ENCODE measurements around the gene SHC4.
"Not testable (repeated sequence)": the region's sequence is repeated elsewhere in the genome, so short reads cannot be mapped to it uniquely, and the experiment has no call there.

Gene SHC4

DNA sequence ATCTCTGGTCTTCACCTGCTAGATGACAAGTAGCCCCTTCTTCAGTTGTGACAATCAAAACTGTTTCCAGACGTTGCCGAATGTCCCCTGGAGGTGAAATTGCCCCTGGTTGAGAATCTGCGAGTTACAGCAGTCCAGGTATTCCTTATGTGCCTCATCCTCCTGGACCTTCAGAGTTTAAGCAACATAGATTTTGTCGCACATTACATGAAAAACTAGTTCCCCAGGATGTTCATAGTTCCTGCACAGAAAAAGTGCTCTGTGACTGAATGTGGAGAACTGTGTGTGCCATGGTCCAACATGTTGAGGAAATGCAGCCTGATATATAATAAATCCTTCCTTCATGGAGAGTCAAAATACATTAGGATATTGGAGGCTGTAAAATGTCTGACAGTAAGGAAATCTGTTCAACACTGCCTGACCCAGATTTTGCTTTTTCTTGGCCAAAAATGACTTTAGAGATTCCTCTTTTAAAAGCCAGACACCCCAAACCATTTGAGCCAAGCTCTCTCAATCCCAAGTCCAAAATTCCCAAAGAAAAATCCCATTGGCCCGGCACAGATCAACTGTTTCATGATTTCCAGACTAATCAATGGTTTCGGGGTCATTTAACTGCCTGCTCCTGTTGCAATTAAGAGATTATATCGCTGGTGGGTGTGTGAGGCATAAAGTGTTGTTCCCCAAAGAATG lies 20.4 kb upstream of the SHC4 start:
- H3K4me1 ChIP-seq (ENCODE audit: control insufficient read depth, insufficient read depth, low read length), result peaks cover 35% of the 10 kb centered on the region
- no peaks in the 10 kb centered on the region for H3K9me3 ChIP-seq (ENCODE audit: control insufficient read depth, low read length)
- H3K27me3 ChIP-seq (replicated peaks; ENCODE audit: control insufficient read depth, insufficient read depth, low read length), result no peaks in the 10 kb centered on the region
- peaks cover 6% of the 10 kb centered on the region for H3K36me3 ChIP-seq (ENCODE audit: control insufficient read depth, insufficient read depth, low read length, severe bottlenecking)
- DNase-seq (ENCODE audit: low read depth), result no peak
- H3K9ac ChIP-seq (ENCODE audit: low read length), result no peak overlapping the region
- no peak overlapping the region for H3K4me3 ChIP-seq (ENCODE audit: low read length)

DNA sequence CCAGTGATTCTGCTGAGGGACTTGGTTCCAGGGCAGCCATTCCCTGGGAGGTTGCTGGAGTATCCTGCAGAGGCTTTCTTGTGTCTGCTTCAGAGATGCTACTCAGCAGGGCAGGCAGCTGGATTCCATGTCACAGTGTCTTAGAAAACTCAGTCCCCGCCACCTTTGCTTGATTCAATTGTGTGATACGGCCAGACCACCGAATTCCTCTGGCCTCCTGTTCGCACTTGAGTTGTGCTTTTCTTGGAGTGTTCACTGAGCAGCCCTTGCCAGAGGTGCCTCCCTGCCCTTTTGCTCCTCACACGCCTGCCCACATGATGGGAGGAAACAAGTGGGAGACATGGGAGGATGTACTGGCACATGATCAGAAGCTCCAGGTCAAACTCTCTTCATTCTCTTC lies 19.6 kb upstream of the SHC4 start:
- no peaks in the 10 kb centered on the region for H3K9me3 ChIP-seq (ENCODE audit: control insufficient read depth, low read length)
- peaks cover 5% of the 10 kb centered on the region for H3K36me3 ChIP-seq (ENCODE audit: control insufficient read depth, insufficient read depth, low read length, severe bottlenecking)
- DNase-seq (ENCODE audit: low read depth), result no peak
- H3K27me3 ChIP-seq (replicated peaks; ENCODE audit: control insufficient read depth, insufficient read depth, low read length), result no peaks in the 10 kb centered on the region
- peaks cover 34% of the 10 kb centered on the region for H3K4me1 ChIP-seq (ENCODE audit: control insufficient read depth, insufficient read depth, low read length)
- H3K9ac ChIP-seq (ENCODE audit: low read length), result no peak overlapping the region
- H3K4me3 ChIP-seq (ENCODE audit: low read length), result no peak overlapping the region

DNA sequence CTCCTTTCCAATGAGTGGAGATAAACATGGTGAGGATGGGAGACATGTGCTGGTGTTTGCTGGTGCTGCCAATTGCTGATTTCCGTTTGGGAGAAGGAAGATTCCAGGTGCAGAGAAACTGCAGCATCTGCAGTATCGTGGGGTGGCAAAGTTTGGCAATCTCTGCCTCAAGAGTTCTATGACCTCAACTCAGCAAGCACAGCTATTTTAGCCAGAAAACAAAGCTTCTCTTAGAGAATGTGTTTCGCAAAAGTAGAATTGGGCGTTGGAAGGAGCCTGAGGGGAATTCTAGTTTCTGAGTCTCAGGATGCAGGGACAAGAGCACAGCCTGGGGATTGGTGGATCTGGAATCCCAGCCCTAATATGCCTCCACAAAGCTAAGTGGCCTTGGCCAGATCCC lies 18.2 kb upstream of the SHC4 start:
- Histone ChIP-seq H3K9ac (ENCODE audit: low read length) (no peak overlapping the region), H3K9me3 (ENCODE audit: control insufficient read depth, low read length) (no peaks in the 10 kb centered on the region), H3K36me3 (ENCODE audit: control insufficient read depth, insufficient read depth, low read length, severe bottlenecking) (no peaks in the 10 kb centered on the region), H3K27me3 (replicated peaks; ENCODE audit: control insufficient read depth, insufficient read depth, low read length) (no peaks in the 10 kb centered on the region), H3K4me3 (ENCODE audit: low read length) (no peak overlapping the region), H3K4me1 (ENCODE audit: control insufficient read depth, insufficient read depth, low read length) (peaks cover 34% of the 10 kb centered on the region)
- DNase-seq (ENCODE audit: low read depth), result peak; percentile 22

DNA sequence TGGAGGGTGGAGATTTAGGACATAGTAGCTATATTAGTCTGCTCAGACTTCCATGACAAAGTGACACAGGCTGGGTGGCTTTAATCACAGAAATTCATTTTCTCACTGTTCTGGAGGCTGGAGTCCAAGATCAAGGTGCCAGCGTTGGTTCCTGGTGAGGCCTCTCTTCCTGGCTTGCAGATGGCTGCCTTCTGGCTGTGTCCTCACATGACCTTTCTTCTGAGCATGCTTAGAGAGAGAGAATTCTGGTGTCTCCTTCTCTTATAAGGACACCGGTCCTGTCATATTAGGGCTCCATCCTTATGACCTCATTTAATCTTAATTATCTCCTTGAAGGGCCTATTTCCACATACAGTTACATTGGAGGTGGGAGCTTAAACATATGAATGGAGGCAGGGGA lies 14.9 kb upstream of the SHC4 start:
- H3K36me3 ChIP-seq (ENCODE audit: control insufficient read depth, insufficient read depth, low read length, severe bottlenecking), result no peaks in the 10 kb centered on the region
- H3K4me3 ChIP-seq (ENCODE audit: low read length), result no peak overlapping the region
- no peaks in the 10 kb centered on the region for H3K27me3 ChIP-seq (replicated peaks; ENCODE audit: control insufficient read depth, insufficient read depth, low read length)
- H3K4me1 ChIP-seq (ENCODE audit: control insufficient read depth, insufficient read depth, low read length), result peaks cover 25% of the 10 kb centered on the region
- no peak for DNase-seq (ENCODE audit: low read depth)
- H3K9ac ChIP-seq (ENCODE audit: low read length), result no peak overlapping the region
- H3K9me3 ChIP-seq (ENCODE audit: control insufficient read depth, low read length), result no peaks in the 10 kb centered on the region

DNA sequence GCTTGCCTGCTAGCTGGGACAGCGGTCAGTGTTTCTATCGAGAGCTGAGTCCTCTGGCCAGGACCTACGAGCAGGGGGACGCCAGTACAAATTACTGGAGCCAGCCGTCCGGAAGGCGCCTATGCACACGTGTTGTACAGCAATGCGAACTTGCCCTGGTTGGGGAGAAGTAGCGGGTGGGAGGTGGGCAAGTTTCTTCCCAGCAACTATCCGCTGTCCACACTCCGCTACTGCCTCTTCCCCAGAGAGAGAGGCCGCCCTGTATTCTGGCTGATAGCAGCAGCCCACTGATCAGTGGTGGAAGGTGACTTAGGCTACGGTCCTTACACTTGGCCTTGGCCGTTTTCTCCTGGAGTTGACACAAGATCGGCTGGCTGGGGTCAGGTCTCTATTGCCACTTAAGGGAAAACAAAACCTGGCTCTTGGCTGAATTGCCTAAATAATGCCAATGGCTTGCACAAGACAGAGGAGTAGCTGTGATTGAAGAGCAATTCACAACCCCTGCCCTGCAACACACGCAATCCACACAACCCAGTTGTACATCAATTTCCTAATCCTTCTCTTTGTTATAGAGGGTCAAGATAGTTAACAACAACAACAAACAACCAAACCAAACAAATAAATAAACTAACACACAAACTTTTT lies 12.8 kb upstream of the SHC4 start:
- Histone ChIP-seq H3K27me3 (replicated peaks; ENCODE audit: control insufficient read depth, insufficient read depth, low read length) (peaks cover 6% of the 10 kb centered on the region), H3K9me3 (ENCODE audit: control insufficient read depth, low read length) (no peaks in the 10 kb centered on the region), H3K4me1 (ENCODE audit: control insufficient read depth, insufficient read depth, low read length) (peaks cover 14% of the 10 kb centered on the region), H3K9ac (ENCODE audit: low read length) (peak overlapping the region; percentile 90), H3K4me3 (ENCODE audit: low read length) (peak overlapping the region; percentile 79), H3K36me3 (ENCODE audit: control insufficient read depth, insufficient read depth, low read length, severe bottlenecking) (no peaks in the 10 kb centered on the region)
- DNase-seq (ENCODE audit: low read depth), result no peak

DNA sequence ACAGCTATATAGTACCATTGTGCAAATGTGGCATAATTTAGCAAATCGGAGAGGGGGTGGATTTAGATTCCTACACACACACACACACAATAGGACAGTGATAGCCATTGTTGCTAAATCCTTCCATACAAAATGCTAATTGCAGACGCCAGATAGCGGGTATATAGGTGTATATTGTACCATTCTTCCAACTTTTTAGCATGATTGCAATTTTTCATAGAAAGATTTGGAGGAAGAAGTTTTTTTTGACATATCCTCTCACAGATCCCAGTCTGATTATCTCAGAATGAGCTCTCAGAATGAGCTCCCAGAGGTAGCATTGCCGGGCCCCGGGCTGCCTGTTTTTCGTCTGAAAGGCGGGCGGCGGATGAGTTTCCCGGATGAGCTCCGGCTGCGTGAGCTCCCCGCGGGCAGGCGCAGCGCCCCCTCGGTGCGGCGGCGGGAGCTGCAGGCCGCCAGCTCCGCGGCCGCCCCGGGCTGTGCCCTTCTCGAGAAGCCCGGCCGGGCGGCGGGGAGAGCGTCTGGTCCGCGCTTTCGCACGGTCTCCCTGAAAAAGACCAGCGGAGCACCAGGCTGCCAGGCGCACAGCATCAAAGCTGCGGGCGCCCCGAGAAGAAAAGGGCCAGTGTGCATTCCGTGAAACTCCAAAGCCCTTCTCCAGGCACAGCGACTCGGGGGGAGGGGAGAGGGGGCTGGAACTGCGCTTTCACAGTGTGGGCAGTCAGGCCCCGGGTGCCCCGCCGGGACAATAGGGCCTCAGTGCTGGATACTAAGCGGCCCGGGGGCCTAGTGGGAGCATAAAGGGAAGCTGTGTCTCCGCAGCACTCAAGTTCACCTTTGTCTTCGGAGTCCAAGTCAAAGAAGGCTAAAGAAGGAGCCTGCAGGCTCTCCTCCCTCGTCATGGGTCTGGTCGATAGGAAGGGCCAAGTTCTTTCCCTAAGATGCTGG lies 12.0 kb upstream of the SHC4 start:
- H3K9ac ChIP-seq (ENCODE audit: low read length), result peak overlapping the region; percentile 90
- peak overlapping the region; percentile 79 for H3K4me3 ChIP-seq (ENCODE audit: low read length)
- no peaks in the 10 kb centered on the region for H3K9me3 ChIP-seq (ENCODE audit: control insufficient read depth, low read length)
- H3K4me1 ChIP-seq (ENCODE audit: control insufficient read depth, insufficient read depth, low read length), result peaks cover 13% of the 10 kb centered on the region
- H3K36me3 ChIP-seq (ENCODE audit: control insufficient read depth, insufficient read depth, low read length, severe bottlenecking), result no peaks in the 10 kb centered on the region
- H3K27me3 ChIP-seq (replicated peaks; ENCODE audit: control insufficient read depth, insufficient read depth, low read length), result peaks cover 6% of the 10 kb centered on the region
- peak; percentile 94 for DNase-seq (ENCODE audit: low read depth)

DNA sequence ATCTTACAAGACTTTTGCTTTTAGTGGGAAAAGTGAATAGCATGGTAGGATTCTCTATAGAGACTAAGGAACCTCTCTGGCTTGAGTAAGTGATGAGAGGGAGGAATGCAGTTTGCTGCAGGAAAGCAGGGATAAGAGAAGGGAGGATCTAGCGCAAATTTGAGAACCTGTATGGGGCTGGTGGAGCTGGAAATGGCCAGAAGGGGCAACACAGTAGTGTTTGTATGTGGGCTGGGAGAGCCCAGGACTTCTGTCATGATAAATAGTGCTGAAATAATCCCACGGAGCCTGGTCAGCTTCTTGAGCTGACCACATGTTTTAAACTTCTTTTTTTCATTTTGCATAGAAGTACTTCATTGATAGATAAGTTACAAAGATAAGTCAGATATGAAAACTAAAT lies 11.2 kb upstream of the SHC4 start:
- H3K36me3 ChIP-seq (ENCODE audit: control insufficient read depth, insufficient read depth, low read length, severe bottlenecking), result no peaks in the 10 kb centered on the region
- peaks cover 13% of the 10 kb centered on the region for H3K4me1 ChIP-seq (ENCODE audit: control insufficient read depth, insufficient read depth, low read length)
- DNase-seq (ENCODE audit: low read depth), result no peak
- peak overlapping the region; percentile 79 for H3K4me3 ChIP-seq (ENCODE audit: low read length)
- H3K9ac ChIP-seq (ENCODE audit: low read length), result peak overlapping the region; percentile 90
- peaks cover 6% of the 10 kb centered on the region for H3K27me3 ChIP-seq (replicated peaks; ENCODE audit: control insufficient read depth, insufficient read depth, low read length)
- peaks cover 3% of the 10 kb centered on the region for H3K9me3 ChIP-seq (ENCODE audit: control insufficient read depth, low read length)

DNA sequence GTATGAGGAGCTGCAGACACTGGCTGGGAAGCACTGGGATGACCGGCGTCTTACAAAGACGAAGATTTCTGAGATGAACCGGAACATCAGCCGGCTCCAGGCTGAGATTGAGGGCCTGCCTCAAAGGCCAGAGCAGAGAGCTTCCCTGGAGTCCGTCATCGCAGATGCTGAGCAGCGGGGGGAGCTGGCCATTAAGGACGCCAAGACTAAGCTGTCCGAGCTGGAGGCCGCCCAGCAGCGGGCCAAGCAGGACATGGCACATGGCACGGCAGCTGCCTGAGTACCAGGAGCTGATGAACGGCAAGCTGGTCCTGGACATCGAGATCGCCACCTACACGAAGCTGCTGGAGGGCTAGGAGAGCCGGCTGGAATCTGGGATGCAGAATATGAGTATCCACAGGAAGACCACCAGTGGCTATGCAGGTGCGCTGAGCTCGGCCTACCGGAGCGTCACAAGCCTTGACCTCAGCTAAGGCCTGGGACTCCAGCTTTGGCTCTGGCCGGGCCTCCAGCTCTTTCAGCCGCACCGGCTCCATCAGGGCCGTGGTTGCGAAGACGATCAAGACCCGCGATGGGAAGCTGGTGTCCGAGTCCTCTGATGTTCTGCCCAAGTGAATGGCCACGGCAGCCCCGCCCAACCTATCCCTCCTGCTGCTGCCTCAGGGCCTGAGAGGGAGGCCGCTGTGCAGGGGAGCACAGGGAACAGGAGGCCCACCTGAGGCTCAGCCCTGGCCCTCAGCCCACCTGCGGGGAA lies 9.2 kb upstream of the SHC4 start:
- Histone ChIP-seq H3K9ac (ENCODE audit: low read length) (no peak overlapping the region), H3K4me1 (ENCODE audit: control insufficient read depth, insufficient read depth, low read length) (peaks cover 13% of the 10 kb centered on the region), H3K4me3 (ENCODE audit: low read length) (no peak overlapping the region), H3K36me3 (ENCODE audit: control insufficient read depth, insufficient read depth, low read length, severe bottlenecking) (no peaks in the 10 kb centered on the region), H3K9me3 (ENCODE audit: control insufficient read depth, low read length) (peaks cover 3% of the 10 kb centered on the region), H3K27me3 (replicated peaks; ENCODE audit: control insufficient read depth, insufficient read depth, low read length) (peaks cover 6% of the 10 kb centered on the region)
- no peak for DNase-seq (ENCODE audit: low read depth)

DNA sequence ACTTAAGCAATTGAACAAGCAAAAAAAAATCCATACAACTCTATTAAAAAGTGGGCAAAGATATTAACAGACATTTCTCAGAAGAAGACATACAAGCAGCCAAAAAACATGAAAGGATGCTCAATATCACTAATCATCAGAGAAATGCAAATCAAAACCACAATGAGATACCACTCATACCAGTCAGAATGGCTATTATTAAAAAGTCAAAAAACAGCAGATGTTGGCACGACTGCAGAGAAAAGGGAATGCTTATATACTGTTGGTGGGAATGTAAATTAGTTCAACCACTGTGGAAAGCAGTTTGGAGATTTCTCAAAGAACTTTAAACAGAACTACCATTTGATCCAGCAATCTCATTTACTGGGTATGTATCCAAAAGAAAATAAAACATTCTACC lies 7.2 kb upstream of the SHC4 start:
- H3K4me1 ChIP-seq (ENCODE audit: control insufficient read depth, insufficient read depth, low read length); DNase-seq (ENCODE audit: low read depth); H3K27me3 ChIP-seq (replicated peaks; ENCODE audit: control insufficient read depth, insufficient read depth, low read length); H3K4me3 ChIP-seq (ENCODE audit: low read length); H3K36me3 ChIP-seq (ENCODE audit: control insufficient read depth, insufficient read depth, low read length, severe bottlenecking); H3K9me3 ChIP-seq (ENCODE audit: control insufficient read depth, low read length); H3K9ac ChIP-seq (ENCODE audit: low read length): not testable (repeated sequence)

DNA sequence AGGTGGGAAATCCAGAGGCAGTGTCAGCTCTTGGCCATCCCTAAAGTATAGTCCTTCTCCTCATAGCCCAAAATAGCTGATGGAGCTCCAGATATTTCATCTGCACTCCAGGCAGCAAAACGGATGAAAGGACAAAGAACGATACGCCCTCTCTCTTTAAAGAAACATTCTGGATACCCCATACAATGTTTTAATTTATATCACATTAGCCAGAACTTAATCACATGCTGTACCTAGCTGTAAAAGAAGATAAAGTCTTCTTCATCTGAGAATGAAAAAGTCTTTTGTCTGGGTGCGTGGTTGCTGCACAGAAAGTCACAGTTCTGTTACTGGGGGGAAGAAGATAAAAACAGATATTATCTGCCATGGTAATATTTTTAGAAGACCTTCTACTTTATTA lies 4.3 kb upstream of the SHC4 start:
- H3K9me3 ChIP-seq (ENCODE audit: control insufficient read depth, low read length), result peaks cover 3% of the 10 kb centered on the region
- no peaks in the 10 kb centered on the region for H3K36me3 ChIP-seq (ENCODE audit: control insufficient read depth, insufficient read depth, low read length, severe bottlenecking)
- peaks cover 11% of the 10 kb centered on the region for H3K4me1 ChIP-seq (ENCODE audit: control insufficient read depth, insufficient read depth, low read length)
- H3K27me3 ChIP-seq (replicated peaks; ENCODE audit: control insufficient read depth, insufficient read depth, low read length), result peaks cover 6% of the 10 kb centered on the region
- no peak overlapping the region for H3K4me3 ChIP-seq (ENCODE audit: low read length)
- no peak for DNase-seq (ENCODE audit: low read depth)
- no peak overlapping the region for H3K9ac ChIP-seq (ENCODE audit: low read length)

DNA sequence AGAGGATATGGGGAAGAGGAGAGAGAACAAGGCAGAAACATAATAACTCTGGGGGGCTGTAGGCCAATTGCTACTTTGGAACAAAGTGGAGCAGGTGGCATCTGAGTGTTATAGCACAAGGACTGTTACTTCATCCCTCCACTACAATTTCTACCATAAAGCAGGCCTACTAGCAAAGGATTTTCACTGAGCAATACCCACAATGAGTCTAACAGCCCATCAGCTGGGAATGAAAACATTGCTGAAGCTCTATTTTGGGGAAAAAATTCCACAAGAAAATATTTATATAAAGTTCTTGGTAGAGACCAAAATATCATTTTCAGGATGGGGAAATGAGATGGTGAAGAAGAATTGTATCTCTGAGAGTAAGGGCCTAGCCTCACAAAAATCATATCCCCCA lies 3.6 kb upstream of the SHC4 start:
- Histone ChIP-seq H3K9me3 (ENCODE audit: control insufficient read depth, low read length) (peaks cover 3% of the 10 kb centered on the region), H3K4me1 (ENCODE audit: control insufficient read depth, insufficient read depth, low read length) (peaks cover 18% of the 10 kb centered on the region), H3K27me3 (replicated peaks; ENCODE audit: control insufficient read depth, insufficient read depth, low read length) (peaks cover 6% of the 10 kb centered on the region), H3K4me3 (ENCODE audit: low read length) (no peak overlapping the region), H3K36me3 (ENCODE audit: control insufficient read depth, insufficient read depth, low read length, severe bottlenecking) (no peaks in the 10 kb centered on the region), H3K9ac (ENCODE audit: low read length) (no peak overlapping the region)
- no peak for DNase-seq (ENCODE audit: low read depth)

All from adipocyte (in vitro differentiated cells).